HL-60 (cell line): ENCODE measurements around the gene LY6G5C.

Experiments used
- DNase-seq, 2 experiments: peaks; one replicate each; pipeline ENCODE4 v3.0.0-alpha.2; 2010 to 2020; ENCODE audit warnings: low read depth in 1 of 2, low spot score in 1 of 2
- H3K27ac ChIP-seq: fragments of 250-450 bp; sonication (Bioruptor Pico); replicated peaks from 2 replicates; pipeline ENCODE4 v1.5.1; 2020; ENCODE audit warnings: mild to moderate bottlenecking, moderate library complexity
- H3K27me3 ChIP-seq: fragments of 250-450 bp; sonication (Bioruptor Pico); 2 replicates; pipeline ENCODE4 v1.5.1; 2021; ENCODE audit warnings: mild to moderate bottlenecking, moderate library complexity; ENCODE audit not compliant: insufficient read depth, poor library complexity, severe bottlenecking
- H3K4me3 ChIP-seq: replicated peaks from 2 replicates; pipeline ENCODE4 v1.5.1; 2011; ENCODE audit warnings: mild to moderate bottlenecking, control low read depth, low read length; ENCODE audit not compliant: insufficient read depth
- CTCF ChIP-seq: IDR thresholded peaks from one replicate; pipeline ENCODE4 v1.5.1; 2011; ENCODE audit warnings: low read length, control low read depth, inconsistent platforms; ENCODE audit not compliant: insufficient read depth
- GABPA ChIP-seq: IDR thresholded peaks from 2 replicates; pipeline ENCODE4 v1.6.1; 2012; ENCODE audit warnings: low read depth
- POLR2AphosphoS5 ChIP-seq: IDR thresholded peaks from 2 replicates; pipeline ENCODE4 v1.6.1; 2012; ENCODE audit warnings: low read depth
- SPI1 ChIP-seq: IDR thresholded peaks from 2 replicates; pipeline ENCODE4 v1.6.1; 2012; ENCODE audit warnings: low read depth, mild to moderate bottlenecking, borderline replicate concordance
- TF ChIP-seq, protein P1 (sequence below): IDR thresholded peaks from 2 replicates; pipeline ENCODE4 v1.6.1; 2012; ENCODE audit warnings: low read depth; ENCODE audit not compliant: insufficient replicate concordance

Gene LY6G5C

GRCh38 chr6:31700740-31701401 is 20.0 kb upstream of the LY6G5C start:
- Histone ChIP-seq H3K27ac (no peak overlapping the region), H3K4me3 (no peak overlapping the region), H3K27me3 (no peaks in the 10 kb centered on the region)
- DNase-seq: no peak
- TF ChIP-seq, protein P1, sequence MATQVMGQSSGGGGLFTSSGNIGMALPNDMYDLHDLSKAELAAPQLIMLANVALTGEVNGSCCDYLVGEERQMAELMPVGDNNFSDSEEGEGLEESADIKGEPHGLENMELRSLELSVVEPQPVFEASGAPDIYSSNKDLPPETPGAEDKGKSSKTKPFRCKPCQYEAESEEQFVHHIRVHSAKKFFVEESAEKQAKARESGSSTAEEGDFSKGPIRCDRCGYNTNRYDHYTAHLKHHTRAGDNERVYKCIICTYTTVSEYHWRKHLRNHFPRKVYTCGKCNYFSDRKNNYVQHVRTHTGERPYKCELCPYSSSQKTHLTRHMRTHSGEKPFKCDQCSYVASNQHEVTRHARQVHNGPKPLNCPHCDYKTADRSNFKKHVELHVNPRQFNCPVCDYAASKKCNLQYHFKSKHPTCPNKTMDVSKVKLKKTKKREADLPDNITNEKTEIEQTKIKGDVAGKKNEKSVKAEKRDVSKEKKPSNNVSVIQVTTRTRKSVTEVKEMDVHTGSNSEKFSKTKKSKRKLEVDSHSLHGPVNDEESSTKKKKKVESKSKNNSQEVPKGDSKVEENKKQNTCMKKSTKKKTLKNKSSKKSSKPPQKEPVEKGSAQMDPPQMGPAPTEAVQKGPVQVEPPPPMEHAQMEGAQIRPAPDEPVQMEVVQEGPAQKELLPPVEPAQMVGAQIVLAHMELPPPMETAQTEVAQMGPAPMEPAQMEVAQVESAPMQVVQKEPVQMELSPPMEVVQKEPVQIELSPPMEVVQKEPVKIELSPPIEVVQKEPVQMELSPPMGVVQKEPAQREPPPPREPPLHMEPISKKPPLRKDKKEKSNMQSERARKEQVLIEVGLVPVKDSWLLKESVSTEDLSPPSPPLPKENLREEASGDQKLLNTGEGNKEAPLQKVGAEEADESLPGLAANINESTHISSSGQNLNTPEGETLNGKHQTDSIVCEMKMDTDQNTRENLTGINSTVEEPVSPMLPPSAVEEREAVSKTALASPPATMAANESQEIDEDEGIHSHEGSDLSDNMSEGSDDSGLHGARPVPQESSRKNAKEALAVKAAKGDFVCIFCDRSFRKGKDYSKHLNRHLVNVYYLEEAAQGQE: no peak
- TF ChIP-seq CTCF: no peak
- no peak for TF ChIP-seq GABPA
- no peak for TF ChIP-seq SPI1
- no peak for TF ChIP-seq POLR2AphosphoS5

DNA sequence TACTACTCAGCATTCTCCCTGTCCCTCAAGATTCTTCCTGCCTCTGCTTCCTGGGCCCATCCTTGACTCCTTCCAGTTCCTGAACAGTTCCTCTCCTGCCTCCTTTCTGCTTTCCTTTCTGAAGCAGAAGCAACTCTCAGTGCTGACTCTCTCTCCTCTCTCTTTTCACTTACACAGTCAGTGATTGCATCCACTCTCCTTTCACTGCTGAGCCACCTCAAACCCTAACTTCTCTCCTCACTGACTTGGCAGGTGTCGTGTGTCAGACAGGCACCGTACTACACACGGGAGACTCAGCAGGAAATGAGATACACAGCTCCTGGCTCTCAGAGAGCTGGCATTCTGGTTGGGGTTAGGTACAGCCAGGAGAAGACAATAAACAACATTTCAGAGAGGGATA is 16.7 kb upstream of the LY6G5C start:
- TF ChIP-seq GABPA: no peak
- TF ChIP-seq CTCF: no peak
- TF ChIP-seq, protein P1: no peak
- Histone ChIP-seq H3K27ac (no peak overlapping the region), H3K4me3 (no peak overlapping the region), H3K27me3 (no peaks in the 10 kb centered on the region)
- no peak for DNase-seq

GRCh38 chr6:31693535-31693934 is 12.7 kb upstream of the LY6G5C start:
- H3K4me3 ChIP-seq: no peak overlapping the region
- no peak overlapping the region for H3K27ac ChIP-seq
- no peaks in the 10 kb centered on the region for H3K27me3 ChIP-seq
- no peak for DNase-seq
- TF ChIP-seq CTCF (no peak), GABPA (no peak), POLR2AphosphoS5 (no peak), SPI1 (no peak)
- TF ChIP-seq, protein P1: no peak
